ENCODE results near the gene LYPD1.

The LYPD1 gene

GRCh38 chr2:132597831-132598230 lies 72.2 kb downstream of the LYPD1 start:
- TF ChIP-seq FOXP2 (optimal IDR thresholded peaks at IDR 0.05; ENCODE audit: borderline replicate concordance, extremely low read depth, extremely low read length, insufficient read depth): no peak

GRCh38 chr2:132597166-132597565 lies 72.8 kb downstream of the LYPD1 start:
- TF ChIP-seq FOXP2 (optimal IDR thresholded peaks at IDR 0.05; ENCODE audit: borderline replicate concordance, extremely low read depth, extremely low read length, insufficient read depth) (no peak), POLR2AphosphoS5 (IDR thresholded peaks at IDR 0.05; ENCODE audit: low read depth, low read length) (no peak), SIN3A (IDR thresholded peaks at IDR 0.05; ENCODE audit: borderline replicate concordance, insufficient read depth, low read length) (no peak), TAF1 (IDR thresholded peaks at IDR 0.05; ENCODE audit: borderline replicate concordance, insufficient read depth, low read length) (no peak), REST (IDR thresholded peaks at IDR 0.05; ENCODE audit: insufficient read depth in 1 of 2, low read depth in 2 of 2, low read length in 2 of 2) (no peak)

GRCh38 chr2:132595693-132596092 lies 74.3 kb downstream of the LYPD1 start:
- TF ChIP-seq POLR2AphosphoS5 (IDR thresholded peaks at IDR 0.05; ENCODE audit: low read depth, low read length) (no peak), FOXP2 (optimal IDR thresholded peaks at IDR 0.05; ENCODE audit: borderline replicate concordance, extremely low read depth, extremely low read length, insufficient read depth) (no peak), REST (IDR thresholded peaks at IDR 0.05; ENCODE audit: insufficient read depth in 1 of 2, low read depth in 2 of 2, low read length in 2 of 2) (no peak), SIN3A (IDR thresholded peaks at IDR 0.05; ENCODE audit: borderline replicate concordance, insufficient read depth, low read length) (no peak), TAF1 (IDR thresholded peaks at IDR 0.05; ENCODE audit: borderline replicate concordance, insufficient read depth, low read length) (no peak)

GRCh38 chr2:132595186-132595585 lies 74.8 kb downstream of the LYPD1 start:
- TF ChIP-seq POLR2AphosphoS5 (IDR thresholded peaks at IDR 0.05; ENCODE audit: low read depth, low read length) (no peak), SIN3A (IDR thresholded peaks at IDR 0.05; ENCODE audit: borderline replicate concordance, insufficient read depth, low read length) (no peak), FOXP2 (optimal IDR thresholded peaks at IDR 0.05; ENCODE audit: borderline replicate concordance, extremely low read depth, extremely low read length, insufficient read depth) (no peak), TAF1 (IDR thresholded peaks at IDR 0.05; ENCODE audit: borderline replicate concordance, insufficient read depth, low read length) (no peak), REST (IDR thresholded peaks at IDR 0.05; ENCODE audit: insufficient read depth in 1 of 2, low read depth in 2 of 2, low read length in 2 of 2) (no peak)

Data from PFSK-1 (cell line).